ENCODE data around the gene AGAP1. TPM values are rescaled to one million over a fixed set of nuclear protein-coding genes. Genes with fewer than 3 reads are reported as not detected.

AGAP1 gene
- total RNA-seq, 1 donor: 1.1 TPM

DNA sequence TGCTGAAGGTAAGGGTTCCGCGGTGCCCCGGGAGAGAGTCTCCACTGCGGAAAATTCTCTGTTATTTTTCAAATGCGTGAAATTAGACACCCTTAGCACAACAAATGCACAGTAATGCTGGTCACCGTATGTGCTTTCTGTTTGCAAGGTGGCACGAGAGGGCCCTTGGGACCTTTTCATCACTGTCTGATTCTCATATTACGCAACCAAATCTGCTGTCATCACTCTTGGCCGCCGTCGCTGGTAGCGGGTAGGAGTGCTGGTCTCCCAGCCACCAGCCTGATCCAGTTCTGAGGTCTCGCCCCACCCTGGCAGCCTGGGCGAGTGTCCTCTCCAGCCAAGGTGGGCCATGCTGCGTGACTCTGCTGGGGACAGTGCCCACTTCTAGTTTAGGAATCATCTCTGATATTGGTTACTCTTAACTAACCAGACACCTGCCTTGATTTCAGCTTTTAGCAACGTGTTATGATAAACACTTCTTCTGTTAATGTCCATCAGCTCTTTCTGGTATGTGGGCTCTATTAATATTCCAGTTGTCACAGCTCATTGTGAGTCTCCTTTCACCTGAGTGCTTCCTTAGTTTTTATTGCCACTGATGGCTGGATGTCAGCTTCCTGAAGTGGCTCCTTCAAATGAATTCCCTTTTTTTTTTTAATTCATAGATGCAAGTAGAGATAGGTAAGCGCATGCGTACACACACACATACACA lies 474.9 kb downstream of the AGAP1 start:
- DNase-seq (ENCODE audit: low read depth in 2 of 3, low spot score in 2 of 3): no peak

DNA sequence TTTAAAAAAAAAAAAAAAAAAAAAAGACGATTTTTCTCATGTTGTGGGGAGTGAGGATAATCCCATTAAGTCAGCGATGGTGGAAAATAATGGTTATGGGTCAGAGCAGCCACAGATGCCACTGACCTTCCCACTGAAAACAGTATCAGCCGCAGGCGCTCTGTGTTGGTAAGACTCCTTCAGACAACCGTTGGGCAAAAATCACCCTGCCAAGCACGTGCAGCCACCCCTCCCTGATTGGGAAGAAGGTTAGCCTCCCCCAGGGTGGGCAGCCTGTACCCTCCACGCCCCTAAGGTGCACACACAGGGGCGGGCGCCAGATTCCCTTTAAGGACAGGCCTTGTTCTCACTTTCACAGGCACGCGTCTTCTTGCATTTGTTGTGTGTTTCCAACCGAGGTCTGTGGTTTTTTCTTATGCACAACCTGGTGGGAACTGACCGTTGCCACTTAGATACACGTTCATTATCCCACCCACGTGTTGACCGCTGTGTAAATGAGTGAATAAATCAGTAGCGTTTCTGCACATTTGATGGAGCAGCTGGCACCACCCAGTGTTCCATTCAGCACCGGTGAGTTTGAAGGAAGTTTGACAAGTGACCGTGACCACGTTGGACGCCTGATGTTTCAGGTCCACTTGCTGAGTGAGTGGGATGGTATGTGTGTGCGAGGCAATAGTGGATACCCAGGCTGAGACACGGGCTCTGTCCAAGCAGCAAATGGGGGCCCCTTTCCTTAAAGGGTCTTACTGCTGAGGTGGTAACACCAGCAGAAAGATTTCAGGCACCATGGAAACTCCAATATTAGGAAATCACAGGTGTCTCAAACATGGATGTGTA lies 476.6 kb downstream of the AGAP1 start:
- no peak for DNase-seq (ENCODE audit: low read depth in 2 of 3, low spot score in 2 of 3)

DNA sequence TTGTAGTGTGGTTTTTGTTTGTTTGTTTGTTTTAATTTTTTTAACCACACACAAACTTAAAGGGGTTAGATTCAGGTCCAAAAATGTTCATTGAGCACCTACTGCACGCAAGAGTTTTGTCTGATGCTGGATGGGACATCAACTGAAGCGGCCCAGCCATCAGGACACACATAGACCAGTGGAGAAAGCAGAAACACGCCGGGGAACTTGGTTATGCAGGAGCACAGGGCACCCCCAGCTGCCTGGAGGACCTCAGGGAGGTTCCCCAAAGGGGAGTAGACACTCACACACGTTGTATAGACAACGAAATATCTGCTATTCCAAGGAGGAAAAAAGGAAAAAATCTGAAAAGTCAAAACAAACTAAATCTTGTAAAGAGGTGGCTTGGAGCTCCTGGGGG lies 482.7 kb downstream of the AGAP1 start:
- DNase-seq (ENCODE audit: low read depth in 2 of 3, low spot score in 2 of 3): no peak

DNA sequence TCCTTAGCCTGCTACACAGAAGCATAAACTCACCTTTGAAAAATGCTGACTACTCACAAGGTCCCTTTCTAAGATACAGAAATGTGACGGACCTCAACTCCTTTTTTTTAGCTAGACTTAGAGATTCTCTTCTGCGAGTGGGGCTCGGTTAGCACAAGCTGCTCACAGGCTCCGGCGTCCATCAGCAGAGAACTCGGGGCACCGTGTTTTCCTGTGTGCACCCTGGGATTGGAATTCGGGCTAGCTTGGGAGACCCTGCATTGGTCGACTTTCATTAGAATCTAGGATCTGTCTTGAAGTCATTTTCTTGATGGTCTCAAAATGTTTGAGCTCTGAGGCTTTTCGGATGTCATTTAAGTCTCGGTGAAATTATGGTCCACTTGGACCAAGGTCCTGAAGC lies 483.1 kb downstream of the AGAP1 start:
- no peak for DNase-seq (ENCODE audit: low read depth in 2 of 3, low spot score in 2 of 3)

DNA sequence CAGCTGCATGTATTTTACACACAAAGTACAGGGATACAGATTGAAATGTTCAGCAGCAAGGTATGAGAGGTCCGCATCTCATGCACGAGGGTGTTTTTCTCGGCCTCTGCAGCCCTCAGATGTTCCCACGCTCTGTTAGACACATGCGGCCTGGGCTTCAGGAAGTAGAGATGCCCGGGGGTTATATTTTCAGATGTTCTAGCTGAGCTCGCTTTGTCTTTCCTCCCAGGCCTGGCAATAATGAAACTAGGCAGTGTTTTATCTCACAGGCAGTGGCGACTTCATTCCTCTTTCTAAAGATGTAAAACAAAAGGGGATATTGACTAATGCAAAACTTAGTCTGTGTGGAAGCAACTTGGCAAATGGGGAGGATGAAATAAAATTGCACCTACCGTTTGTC lies 483.6 kb downstream of the AGAP1 start:
- DNase-seq (ENCODE audit: low read depth in 2 of 3, low spot score in 2 of 3): no peak

DNA sequence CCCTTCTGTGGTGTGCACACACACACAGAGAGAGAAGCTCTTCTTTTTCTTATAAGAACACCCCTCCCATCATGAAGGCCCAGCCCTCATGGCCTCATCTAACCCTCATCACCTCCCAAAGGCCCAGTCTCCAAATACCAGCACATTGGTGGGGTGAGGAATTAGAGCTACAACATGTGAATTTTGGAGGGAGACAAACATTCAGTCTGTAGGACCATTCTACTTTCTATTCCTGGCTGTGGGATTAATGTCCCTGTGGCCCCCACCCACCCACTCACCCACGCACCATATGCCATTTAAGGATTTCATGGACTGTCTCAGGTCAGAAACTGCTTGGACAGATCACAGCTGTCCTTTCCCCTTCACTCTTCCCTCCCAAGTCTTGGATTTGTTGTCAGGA lies 484.2 kb downstream of the AGAP1 start:
- no peak for DNase-seq (ENCODE audit: low read depth in 2 of 3, low spot score in 2 of 3)

DNA sequence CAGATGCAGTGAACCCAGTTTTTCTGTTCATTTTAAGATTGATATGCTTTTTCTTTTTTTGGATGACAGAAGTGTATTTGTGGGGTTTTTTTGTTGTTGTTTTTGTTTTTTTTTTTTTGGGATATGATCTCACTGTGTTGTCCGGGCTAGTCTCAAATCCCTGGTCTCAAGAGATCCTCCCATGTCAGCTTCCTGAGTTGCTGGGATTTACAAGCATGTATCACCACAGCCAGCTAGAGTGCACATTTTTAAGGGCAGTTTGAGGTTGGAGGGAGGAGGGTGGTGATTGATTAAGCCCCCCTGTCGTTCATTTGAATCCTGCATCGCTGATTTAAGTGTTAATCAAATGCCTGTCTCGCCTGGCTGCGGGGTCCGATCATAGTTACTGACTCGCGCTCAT lies 485.2 kb downstream of the AGAP1 start:
- DNase-seq (ENCODE audit: low read depth in 2 of 3, low spot score in 2 of 3): no peak

DNA sequence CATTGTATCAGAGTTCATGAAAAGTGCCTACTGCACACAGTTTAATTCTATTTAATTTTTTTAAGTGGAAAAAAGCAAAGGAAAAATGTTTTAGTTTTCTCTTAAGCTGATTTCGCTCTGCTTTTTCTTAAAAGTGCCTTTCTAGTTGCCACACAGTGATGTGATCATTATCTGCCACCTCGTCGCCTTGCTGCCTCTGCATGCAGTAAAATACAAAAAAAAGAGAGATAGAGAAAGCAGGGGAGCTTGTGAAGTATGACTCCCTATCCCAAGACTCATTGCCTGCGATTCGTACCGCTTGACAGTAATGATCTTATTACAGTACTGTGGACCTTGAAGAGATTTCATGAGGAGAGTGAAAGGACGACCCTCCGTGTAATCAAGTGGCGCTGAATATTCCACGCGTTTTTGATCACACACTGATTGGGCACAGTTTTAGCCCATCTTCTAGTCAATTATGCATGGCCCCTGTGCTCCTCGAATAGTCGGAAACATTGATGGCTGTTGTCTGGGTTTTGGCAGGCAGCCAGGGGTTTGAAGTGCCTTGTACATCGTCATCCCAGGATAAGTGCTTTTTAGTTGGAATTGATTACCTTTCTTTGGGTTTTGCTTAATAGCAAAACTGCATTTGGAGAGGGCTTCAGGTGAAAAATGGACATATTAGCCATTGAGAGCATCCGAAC lies 486.1 kb downstream of the AGAP1 start:
- no peak for DNase-seq (ENCODE audit: low read depth in 2 of 3, low spot score in 2 of 3)

DNA sequence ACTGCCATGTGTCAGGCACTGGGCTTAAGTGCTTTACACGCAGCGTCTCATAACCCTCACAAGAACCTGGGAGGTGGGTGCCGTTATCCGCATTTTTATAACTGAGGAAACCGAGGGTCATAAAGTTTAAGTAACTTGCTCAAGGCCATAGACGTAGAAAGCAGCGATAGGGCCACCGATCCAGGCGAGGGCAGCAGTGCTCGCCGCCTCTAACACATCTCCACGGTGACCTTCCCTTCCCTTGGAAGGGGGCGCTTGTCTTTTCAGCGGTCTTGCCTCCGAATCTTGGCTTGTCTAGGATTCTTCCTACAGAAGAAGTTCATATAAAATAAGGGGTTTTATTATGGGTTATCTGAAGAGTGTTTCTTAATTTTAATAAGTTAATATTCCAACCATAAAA lies 487.8 kb downstream of the AGAP1 start:
- no peak for DNase-seq (ENCODE audit: low read depth in 2 of 3, low spot score in 2 of 3)

DNA sequence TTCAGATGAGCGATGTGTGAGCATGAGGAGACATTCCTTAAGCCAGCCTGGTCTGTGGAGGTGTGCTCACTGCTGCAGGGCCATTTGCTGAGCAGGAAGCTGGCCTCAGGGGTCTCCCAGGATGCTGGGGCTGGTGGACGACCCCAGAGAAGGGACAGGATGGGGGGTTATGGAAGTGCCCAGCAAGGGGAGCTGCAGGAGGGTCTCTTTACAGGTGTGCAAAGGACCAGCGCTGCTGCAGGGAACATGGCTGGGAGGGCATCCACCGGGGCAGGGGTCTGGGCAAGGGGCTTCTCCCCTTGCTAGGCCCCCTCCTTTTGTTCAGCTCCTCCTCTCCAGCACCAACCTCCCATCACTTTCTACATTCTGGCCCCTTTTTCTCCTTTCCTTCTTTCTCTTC lies 489.2 kb downstream of the AGAP1 start:
- no peak for DNase-seq (ENCODE audit: low read depth in 2 of 3, low spot score in 2 of 3)

DNA sequence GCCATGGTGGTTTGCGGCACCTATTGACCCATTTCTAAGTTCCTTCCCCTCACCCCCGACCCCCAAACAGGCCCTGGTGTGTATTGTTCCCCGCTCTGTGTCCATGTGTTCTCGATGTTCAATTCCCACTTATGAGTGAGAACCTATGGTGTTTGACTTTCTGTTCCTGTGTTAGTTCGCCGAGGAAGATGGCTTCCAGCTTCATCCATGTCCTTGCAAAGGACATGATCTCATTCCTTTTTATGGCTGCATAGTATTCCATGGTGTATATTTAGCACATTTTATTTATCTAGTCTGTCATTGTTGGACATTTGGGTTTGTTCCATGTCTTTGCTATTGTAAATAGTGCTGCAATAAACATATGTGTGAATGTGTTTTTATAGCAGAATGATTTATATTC lies 490.7 kb downstream of the AGAP1 start:
- no peak for DNase-seq (ENCODE audit: low read depth in 2 of 3, low spot score in 2 of 3)

DNA sequence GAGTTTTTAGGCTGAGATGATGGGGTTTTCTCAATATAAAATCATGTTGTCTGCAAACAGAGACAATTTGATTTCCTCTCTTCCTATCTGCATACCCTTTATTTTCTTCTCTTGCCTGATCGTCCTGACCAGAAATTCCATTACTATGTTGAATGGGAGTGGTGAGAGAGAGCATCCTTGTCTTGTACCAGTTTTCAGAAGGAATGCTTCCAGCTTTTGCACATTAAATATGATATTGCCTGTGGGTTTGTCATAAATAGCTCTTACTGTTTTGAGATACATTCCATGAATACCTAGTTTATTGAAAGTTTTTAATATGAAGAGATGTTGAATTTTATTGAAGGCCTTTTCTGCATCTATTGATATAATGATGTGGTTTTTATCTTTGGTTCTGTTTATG lies 492.5 kb downstream of the AGAP1 start:
- no peak for DNase-seq (ENCODE audit: low read depth in 2 of 3, low spot score in 2 of 3)

DNA sequence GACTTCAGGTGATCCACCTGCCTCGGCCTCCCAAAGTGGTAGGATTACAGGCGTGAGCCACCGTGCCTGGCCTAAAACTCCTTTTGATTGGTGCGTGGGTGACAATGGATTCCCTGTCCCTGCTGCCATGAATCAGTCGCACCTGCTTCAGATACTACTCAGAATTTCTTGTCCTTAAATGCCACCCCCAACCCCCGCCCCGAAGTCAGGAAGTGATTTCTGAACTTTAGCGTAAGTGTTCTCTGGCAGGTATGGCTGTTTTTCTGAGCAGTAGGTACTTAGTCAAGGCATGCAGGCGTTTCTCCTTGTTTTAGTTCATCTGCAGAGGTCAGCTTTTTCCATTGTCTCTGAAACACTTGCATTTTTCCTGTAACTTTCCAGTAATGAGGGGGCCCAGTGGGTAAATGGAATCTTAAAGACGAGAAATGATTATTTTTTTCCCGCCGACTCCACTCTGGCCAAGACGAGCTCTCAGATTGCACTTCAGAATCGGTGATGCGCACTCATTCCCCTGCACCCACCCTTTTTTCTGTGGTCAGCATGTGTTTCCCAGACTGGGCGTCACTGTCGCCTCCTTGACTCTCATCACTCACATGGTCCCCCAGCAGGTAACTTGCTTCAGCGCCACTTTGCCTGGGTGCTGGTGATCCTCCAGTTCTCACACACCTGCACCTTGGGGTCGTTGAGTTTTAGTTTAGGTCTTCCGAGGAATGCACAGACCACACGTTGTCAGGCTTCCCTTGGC lies 494.6 kb downstream of the AGAP1 start:
- no peak for DNase-seq (ENCODE audit: low read depth in 2 of 3, low spot score in 2 of 3)

DNA sequence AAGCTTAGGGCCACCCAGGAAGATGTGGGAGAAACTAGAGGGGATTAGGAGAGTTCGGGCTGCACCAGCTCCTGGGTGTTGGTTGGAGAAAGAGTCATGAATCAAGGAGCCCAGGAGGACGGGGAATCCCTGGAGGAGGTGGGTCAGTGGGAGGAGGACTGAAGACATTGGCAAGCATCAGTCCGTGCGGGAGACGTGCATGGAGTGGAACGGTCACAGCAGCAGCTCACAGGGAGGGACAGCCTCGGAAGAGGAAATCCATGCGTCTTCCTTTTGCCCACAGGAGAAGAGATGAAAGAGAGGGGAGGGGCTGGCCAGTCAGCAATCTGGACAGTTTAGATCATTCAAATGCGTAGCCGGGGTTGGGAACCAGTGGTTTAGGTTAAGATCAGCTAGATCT lies 495.7 kb downstream of the AGAP1 start:
- no peak for DNase-seq (ENCODE audit: low read depth in 2 of 3, low spot score in 2 of 3)

DNA sequence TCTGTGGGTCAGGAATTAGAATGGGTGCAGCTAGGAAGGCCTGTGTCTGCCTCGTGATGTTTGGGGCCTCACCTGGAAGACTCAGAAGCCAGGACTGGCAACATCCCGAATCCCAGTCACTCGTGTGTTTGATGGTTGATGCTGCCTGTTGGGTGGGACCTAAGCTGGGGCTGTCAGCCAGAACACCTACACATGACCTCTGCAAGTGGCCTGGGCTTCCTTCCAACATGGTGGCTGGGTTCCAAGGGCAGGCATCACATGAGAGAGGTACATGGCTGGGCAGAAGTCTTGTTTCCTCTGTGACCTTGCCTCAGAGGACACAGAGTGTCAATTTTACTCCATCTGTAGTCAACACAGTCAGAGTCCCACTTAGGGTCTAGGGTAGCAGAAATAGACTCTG lies 496.5 kb downstream of the AGAP1 start:
- no peak for DNase-seq (ENCODE audit: low read depth in 2 of 3, low spot score in 2 of 3)

DNA sequence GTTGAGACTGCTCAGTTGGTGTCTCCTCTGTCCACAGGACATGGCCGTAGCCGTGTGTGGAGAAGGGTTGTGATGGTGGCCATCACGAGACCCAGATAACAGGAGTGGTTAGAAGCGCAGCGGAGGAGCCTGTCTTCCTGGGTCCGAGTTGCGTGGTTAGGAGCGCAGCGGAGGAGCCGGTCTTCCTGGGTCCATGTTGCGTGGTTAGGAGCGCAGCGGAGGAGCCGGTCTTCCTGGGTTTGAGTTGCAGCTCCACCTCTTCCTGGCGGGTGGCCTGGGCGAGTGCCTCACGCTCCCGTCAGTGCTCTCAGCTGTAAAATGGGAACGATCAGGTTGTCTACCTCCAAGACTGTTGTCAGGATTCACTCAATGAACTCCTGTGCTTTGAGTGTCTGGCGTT lies 498.2 kb downstream of the AGAP1 start:
- DNase-seq (ENCODE audit: low read depth in 2 of 3, low spot score in 2 of 3): no peak

DNA sequence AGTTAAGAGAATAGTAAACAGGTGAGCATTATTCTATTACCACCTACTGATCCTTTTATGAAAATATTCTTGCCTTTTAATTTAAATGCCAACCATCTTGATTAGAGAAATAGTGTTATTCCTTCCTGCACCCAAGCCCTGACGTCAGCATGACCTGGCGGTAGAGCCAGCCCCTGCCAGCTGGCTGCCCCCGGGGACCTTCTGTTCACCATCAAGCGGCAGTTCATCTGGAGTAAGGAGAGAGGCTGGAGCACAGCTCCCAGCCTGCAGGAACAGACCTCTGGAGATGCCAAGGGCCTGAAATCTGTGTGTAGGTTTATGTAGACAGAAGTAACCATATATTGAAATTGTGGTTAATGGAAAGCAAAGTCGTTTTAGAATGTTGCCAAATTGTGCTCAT lies 502.6 kb downstream of the AGAP1 start:
- DNase-seq (ENCODE audit: low read depth in 2 of 3, low spot score in 2 of 3): no peak

DNA sequence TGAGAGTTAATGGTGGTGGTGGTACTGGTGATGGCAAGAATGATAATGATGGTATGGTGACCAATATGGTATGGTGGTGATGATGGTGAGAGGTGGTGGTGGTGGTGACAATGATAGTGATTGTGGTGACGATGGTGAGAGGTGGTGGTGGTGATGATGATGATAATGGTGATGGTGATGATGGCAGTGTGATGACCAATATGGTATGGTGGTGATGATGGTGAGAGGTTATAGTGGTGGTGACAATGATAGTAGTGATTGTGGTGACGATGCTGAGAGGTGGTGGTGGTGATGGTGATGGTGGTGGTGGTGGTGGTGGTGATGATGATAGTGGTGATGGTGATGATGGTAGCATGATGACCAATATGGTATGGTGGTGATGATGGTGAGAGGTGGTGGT lies 505.2 kb downstream of the AGAP1 start:
- no peak for DNase-seq (ENCODE audit: low read depth in 2 of 3, low spot score in 2 of 3)

DNA sequence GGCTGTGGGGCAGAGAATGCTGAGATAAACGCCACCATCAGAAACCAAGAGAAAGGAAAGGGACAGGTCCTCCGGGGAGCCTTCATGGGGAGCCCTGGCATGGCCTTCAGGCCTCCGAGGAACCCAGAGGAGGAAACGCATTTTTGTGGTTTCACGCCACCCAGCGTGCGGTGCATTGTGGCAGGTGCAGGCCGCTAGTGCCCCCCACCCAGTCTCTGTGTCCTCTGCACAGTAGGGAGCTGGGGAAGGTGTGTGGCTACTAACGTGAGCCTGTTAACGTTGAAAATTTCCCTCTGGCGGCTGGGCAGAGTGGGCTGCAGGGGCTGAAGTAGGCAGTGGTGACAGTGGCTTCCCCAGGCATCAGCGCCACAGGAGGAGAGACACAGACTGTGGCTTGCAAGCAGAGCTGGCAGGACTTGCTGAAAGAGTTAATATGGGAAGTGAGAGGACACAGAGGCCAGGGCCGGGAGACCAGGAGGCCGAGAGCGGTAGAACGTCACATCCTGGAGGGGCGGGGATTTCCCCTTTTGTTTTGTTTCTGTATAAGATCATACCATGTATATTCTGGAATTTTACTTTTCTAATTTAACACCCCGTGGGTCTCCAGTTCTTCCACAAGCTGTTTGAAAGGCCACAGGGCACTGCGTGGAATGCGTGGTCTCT lies 507.5 kb downstream of the AGAP1 start:
- no peak for DNase-seq (ENCODE audit: low read depth in 2 of 3, low spot score in 2 of 3)

DNA sequence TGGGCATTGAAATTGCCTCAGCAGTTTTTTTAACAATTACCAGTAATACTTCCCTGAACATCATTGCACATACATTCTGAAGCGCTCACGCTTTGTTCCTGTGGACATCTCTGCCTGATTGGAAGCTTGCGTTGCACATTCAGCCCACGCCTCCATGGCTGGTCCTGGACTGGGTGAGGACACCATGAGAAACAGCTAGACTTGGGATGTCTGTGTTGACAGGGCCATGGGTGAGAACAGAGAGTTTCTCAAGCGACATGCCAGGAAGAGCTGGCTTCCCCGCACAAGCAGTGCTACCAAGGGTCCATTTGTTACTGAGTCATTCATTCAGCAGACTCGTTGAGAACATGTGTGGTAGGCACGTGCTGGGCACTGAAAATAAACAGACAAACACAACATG lies 508.0 kb downstream of the AGAP1 start:
- no peak for DNase-seq (ENCODE audit: low read depth in 2 of 3, low spot score in 2 of 3)

DNA sequence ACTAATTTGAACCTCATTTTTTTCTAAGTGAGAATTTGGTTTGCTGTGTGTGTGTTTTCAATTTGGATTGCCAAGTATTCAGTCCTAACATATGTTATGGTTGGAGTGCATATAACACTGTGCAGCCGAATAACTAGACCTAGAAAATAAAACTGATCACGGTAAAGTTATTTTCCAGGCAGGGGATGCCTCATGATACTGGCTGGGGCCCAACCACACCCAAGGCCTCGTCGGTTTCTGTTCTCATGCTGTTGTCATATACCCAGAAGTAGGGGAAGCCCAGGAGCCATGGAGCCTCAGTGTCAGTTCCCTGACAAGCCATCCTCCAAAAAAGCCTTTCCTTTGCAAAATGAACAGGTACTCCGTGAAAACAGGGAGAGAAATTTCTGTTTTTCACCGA lies 514.2 kb downstream of the AGAP1 start:
- no peak for DNase-seq (ENCODE audit: low read depth in 2 of 3, low spot score in 2 of 3)
